GM18508 (cell line): ENCODE data around the gene HDAC8.
"Not testable (repeated sequence)": the region's sequence is repeated elsewhere in the genome, so short reads cannot be mapped to it uniquely, and the experiment has no call there.

Experiments used
- ATAC-seq: cut with Tn5 transposase; IDR thresholded peaks from one replicate; pipeline ENCODE4 v1.9.1; 2021; ENCODE audit warnings: moderate number of reproducible peaks; ENCODE audit not compliant: insufficient read depth, unreplicated experiment

The HDAC8 gene

GRCh38 chrX:72340626-72341025 lies 232.0 kb downstream of the HDAC8 start:
- no peak for ATAC-seq

- ATAC-seq = no peak
Measured at GRCh38 chrX:72340041-72340440, 232.6 kb downstream of the HDAC8 start.

- ATAC-seq = no peak
Measured at GRCh38 chrX:72330131-72330530, 242.5 kb downstream of the HDAC8 start.

- ATAC-seq = no peak
Measured at GRCh38 chrX:72326605-72327300, 245.9 kb downstream of the HDAC8 start.

GRCh38 chrX:72319651-72320050 lies 253.0 kb downstream of the HDAC8 start:
- ATAC-seq = not testable (repeated sequence)

- no peak for ATAC-seq
Measured at GRCh38 chrX:72317139-72317538, 255.5 kb downstream of the HDAC8 start.

GRCh38 chrX:72316408-72317110 lies 256.1 kb downstream of the HDAC8 start:
- ATAC-seq = no peak

- ATAC-seq = no peak
Measured at GRCh38 chrX:72314881-72315280, 257.8 kb downstream of the HDAC8 start.

GRCh38 chrX:72313707-72314641 lies 258.7 kb downstream of the HDAC8 start:
- ATAC-seq = no peak

GRCh38 chrX:72312311-72312940 lies 260.2 kb downstream of the HDAC8 start:
- no peak for ATAC-seq

GRCh38 chrX:72309297-72310071 lies 263.2 kb downstream of the HDAC8 start:
- no peak for ATAC-seq

GRCh38 chrX:72308566-72309296 lies 263.9 kb downstream of the HDAC8 start:
- no peak for ATAC-seq

- no peak for ATAC-seq
Measured at GRCh38 chrX:72308209-72308565, 264.5 kb downstream of the HDAC8 start.

- ATAC-seq = no peak
Measured at GRCh38 chrX:72307646-72308051, 265.0 kb downstream of the HDAC8 start.

GRCh38 chrX:72306851-72307645 lies 265.6 kb downstream of the HDAC8 start:
- no peak for ATAC-seq

GRCh38 chrX:72306085-72306801 lies 266.4 kb downstream of the HDAC8 start:
- no peak for ATAC-seq

GRCh38 chrX:72305286-72306084 lies 267.2 kb downstream of the HDAC8 start, which contains the start of gene CITED1:
TSS of gene CITED1 (minus strand) at chrX:72305914. CDS start at chrX:72302869, 3,045 bp downstream.
- no peak for ATAC-seq
